GM19328 (cell line): ENCODE results near the gene RANGAP1.

Source experiments
- ATAC-seq: cut with Tn5 transposase; IDR thresholded peaks from one replicate; pipeline ENCODE4 v1.9.1; 2021; ENCODE audit warnings: mild to moderate bottlenecking, moderate library complexity; ENCODE audit not compliant: unreplicated experiment

The RANGAP1 gene

DNA sequence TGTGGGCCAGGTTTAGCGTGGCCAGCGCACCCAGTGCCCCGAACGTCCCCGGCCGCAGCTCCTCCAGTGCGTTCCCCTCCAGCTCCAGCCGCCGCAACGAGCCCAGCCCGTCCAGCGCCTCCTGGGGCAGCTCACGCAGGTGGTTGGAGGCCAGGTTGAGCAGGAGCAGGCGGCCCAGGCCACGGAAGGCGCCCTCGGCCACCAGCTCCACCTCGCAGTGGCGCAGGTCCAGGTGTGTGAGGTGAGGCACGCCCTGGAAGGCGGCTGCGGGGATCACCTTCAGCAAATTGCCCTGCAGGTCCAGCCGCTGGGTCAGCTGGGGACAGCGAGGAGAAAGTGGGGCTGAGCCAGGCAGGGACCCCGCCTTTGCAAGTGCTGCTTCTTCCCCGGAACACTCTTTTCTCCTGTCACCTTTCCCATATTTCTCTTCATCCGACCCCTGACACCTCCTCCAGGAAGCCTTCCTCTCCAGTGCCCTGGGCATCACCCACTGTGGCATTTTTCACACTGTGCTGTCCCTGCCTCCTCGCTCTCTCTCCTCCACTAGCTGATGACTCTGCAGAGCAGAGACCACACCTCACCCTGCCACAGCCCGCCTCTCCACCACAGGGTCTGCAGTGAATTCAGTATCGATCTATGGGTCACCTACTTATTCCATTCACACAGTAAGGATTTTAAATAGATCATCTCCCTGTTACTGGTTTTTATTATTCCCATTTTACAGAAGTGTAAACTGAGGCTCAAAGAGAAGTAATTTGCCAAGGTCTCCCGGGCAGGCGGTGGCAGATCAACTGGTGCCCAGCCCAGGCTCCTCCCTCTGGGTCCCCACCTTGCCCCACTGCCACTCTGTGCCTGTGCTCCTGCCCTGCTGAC lies 47.2 kb downstream of the RANGAP1 start:
- ATAC-seq, result no peak

- ATAC-seq, result peak; percentile 71
Measured at GRCh38 chr22:41237707-41238569, 48.0 kb downstream of the RANGAP1 start.

- ATAC-seq, result no peak
Measured at GRCh38 chr22:41237036-41237706, 48.8 kb downstream of the RANGAP1 start.

DNA sequence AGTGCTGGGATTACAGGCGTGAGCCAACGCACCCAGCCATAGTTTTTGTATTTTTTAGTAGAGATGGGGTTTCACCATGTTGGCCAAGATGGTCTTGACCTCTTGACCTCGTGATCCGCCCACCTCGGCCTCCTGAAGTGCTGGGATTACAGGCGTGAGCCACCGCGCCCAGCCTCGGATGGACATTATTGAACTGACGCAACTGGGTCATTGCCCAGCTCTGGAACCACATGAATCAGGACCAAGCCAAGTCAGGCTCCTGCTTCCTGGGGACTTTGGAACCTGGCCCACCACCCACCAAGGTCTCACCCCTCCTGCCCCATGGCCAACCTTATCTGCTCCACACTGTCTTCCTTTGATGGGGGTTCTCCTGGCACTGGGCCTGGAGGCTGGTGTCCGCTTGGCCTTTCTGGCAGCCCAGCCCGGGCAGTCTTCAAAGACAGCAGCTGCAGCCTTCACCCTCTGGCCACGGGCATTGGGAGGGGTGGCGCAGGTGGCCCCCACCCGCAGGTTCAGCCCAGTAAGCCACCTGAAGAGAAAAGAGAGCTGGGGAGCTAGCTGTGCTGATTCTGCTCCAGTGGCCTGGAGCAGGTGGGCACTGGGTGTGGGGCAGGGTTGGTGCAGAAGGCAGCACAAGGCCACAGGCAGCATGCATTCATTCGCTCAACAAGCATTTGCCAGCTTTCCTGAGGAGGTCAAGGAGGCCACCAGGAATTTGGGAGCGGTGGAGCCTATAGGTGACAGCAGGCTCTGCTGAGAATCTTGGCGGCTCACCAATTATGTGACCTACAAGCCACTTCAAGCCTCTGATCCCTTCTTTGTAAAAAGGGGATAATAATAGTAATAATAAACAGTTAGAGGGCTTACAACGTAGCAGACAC lies 50.9 kb downstream of the RANGAP1 start:
- ATAC-seq, result no peak

- ATAC-seq, result no peak
Measured at GRCh38 chr22:41231369-41231768, 54.6 kb downstream of the RANGAP1 start.

DNA sequence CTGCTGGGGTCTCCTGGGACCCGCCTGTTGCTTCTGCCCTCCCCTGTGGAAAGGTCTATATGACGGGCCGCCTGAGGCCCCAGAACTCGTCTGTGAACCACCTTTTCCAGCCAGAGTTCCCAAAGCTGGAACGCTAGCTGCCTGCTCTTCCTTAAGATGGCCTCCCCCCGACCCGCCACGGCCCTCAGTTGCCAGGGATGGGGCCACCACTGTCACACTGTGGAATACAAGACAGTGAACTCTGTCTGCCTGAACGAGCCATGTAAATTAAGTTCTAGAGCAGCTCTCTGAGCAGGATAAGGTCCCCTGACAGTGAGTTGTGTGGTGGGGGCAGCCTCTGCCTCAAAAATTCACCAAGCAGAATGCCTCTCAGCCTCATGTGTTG lies 55.6 kb downstream of the RANGAP1 start:
- ATAC-seq, result no peak

DNA sequence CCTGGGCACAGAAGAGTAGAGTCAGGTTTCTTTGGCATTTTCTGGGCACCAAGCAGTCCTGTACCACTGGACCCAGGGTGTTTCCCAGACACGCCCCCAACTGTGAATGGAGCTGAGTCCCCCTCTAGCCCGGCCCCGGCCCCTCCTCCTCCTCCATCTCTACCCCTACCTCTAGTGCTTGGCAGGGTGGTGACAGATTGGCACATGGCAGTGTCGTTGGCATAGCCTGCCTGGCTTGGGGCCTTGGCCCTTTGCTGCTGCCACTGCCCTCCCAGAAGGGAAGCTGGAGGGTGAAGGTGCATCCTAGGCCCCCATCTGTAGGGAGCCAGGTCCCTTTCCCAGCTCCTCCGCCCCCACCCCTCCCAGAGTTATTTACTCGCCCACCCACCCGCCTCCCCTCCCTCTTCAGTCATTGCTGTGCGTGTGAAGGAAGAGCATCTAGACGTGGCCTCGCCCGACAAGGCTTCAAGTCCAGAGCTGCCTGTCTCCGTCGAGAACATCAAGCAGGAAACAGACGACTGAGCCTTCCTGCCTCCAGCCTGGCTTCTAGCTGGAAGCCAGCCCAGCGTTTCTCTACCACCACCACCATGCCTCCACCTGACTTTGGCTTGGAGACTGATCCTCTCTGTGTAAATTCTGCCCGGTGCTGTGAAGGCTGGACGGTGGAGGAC lies 56.1 kb downstream of the RANGAP1 start:
- ATAC-seq, result no peak

DNA sequence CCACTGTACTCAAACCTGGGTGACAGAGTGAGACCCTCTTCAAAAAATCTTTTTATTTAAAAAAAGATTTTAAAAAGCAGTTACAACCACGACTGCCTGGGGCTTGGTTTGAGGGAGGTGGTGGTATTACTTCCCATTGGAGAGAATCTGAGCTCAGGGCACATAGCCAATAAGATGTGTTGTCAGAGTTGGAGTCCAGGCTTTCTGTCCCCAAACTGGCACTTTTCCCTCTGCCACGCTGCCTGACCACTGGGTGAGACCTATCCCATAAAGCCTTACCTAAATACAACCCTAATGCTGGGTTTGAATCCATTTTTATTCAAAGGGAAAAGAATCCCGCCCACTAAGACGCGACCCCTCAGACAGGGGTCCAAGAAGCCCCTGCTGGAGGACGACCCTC lies 56.8 kb downstream of the RANGAP1 start:
- ATAC-seq, result no peak

DNA sequence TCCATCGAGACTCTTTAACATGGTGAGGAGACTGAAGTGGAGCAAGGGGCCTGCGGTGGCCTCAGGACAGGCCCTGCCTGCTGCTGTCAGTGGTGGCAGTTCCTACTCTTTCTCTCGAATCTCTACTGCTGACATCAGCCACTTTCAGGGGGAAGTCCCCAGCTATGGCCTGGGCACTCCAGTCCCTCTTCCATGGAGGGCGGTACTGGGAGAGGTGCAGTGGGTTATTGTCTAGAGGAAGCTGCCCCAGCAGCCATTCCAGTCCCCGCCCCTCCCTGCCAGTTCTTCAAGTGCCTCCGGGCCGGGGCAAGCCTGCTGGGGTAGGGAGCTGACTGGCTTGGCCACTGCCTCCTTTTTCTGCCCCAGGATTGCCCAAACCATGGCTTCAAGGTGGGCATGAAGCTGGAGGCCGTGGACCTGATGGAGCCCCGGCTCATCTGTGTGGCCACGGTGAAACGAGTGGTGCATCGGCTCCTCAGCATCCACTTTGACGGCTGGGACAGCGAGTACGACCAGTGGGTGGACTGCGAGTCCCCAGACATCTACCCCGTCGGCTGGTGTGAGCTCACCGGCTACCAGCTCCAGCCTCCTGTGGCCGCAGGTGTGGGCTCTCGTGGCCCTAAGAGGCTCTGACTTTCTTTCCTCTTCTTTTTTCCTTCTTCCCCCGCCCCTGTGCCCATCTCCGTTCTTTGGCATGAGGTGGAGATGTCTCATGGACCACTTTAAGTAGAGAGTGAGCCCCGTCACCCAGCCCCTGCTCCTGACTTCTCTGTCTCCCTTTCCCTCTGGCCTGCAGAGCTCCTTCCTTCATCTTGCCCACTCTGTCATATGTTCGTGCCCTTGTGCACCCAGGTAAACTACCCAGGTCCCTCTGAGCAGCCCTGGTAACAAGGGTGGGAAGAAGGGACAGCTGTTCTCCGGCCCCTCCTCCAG lies 59.0 kb downstream of the RANGAP1 start:
- ATAC-seq, result no peak

- no peak for ATAC-seq
Measured at GRCh38 chr22:41223535-41223934, 62.5 kb downstream of the RANGAP1 start.

DNA sequence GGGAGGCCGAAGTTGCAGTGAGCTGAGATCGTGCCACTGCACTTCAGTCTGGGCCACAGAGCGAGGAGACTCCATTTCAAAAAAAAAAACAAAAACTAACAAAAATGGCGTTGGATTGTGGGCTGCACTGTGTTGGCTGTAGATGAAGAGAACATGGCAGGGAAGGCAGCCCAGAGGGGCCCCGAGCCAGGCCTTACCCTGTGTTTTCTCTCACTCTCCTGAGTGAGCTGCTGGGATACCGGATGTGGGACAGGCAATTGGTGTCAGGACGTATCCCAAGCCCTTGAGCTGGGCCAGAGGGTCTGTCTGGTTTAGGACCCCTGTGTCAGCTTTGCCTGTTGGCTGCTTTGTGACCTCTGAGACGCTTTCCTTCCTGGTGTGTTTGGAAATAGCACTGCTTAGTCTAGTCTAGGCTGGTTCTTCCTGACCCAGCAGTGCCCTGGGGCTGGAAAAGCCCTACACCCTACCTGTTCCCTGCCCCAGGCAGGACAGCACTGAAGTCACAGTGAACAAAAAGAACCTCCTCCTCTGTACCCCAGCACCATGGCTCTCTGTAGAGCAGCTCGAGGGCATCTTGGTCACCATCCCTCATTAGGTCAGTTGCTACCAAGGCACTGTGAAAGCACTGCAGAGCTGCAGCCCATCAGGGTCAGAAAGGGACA lies 63.0 kb downstream of the RANGAP1 start:
- no peak for ATAC-seq

GRCh38 chr22:41217553-41218157 lies 68.3 kb downstream of the RANGAP1 start:
- no peak for ATAC-seq

DNA sequence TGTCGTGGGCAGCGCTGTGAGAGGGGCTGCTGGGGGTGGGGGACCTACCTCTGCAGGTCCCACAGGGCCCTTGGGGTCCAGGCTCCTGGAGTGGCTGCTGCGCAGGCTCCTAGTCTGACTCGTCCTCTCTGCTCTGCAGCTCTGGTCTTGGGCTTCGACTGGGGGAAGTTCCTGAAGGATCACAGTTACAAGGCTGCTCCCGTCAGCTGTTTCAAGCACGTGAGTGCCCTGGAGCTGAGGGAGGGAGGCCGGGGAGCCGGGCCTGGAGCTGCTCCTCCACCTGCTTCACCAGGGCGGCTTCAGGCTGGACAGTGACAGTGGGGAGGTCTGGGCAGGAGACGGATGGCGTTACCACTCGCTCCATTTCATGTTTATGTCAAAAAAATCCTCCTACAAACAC lies 69.0 kb downstream of the RANGAP1 start:
- ATAC-seq, result no peak

DNA sequence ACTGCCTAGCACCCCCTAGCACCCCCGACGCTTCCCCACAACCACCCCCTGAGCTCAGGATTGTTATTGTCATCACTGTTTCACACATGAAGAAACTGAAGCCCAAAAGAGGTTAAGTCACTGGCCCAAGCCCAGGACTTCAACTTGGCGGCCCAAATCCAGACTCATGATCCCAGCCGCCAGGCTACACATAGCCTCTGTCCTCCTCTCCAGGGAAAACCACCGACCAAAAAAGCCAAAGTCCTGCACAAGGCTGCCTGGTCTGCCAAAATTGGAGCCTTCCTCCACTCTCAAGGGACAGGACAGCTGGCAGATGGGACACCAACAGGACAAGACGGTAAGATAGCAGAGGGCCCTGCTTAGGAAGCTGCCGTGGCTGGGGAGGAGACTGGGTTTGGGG lies 70.1 kb downstream of the RANGAP1 start:
- no peak for ATAC-seq

- ATAC-seq, result no peak
Measured at GRCh38 chr22:41215409-41215808, 70.6 kb downstream of the RANGAP1 start.

- no peak for ATAC-seq
Measured at GRCh38 chr22:41206719-41207118, 79.3 kb downstream of the RANGAP1 start.

GRCh38 chr22:41204992-41205900 lies 80.7 kb downstream of the RANGAP1 start, which contains the start of gene L3MBTL2:
TSS of gene L3MBTL2 (plus strand) at chr22:41205312. CDS start at chr22:41205363, 51 bp downstream.
- peak; percentile 94 for ATAC-seq
